HL-60/S4 treated with phorbol 12-myristate 13-acetate at 8.2 ng/mL for 4 days and 3 days (cell line): ENCODE results near the gene ZMYND10.

Experiments
- in situ Hi-C: fragments of 300-500 bp; cut with MboI; formaldehyde crosslinking; loops from 2 replicates; pipeline ENCODE4 v1.15.0; 2022; ENCODE audit warnings: low sequenced_read_pairs

The ZMYND10 gene

DNA sequence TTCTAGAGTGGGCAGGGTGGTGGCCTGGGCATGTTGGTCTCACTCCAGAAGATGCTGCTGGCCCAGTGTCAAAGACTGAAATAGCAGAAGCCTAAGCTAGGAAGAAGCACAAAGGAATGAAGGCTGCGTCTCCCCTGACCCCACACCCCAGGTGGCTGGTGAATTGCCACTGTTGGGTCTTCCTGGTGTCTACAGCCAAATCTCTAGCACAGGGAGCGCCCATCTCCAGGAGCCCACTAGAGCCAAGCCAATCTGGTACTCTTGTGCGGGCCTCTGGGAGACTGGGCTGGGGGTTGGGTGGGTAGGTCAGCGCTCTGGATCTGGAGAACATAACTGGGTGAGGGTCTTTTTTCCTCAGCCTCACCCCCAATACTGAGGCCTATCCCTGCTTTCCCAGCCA is 18.4 kb downstream of the ZMYND10 start:
- in situ Hi-C loops: no loop called here

GRCh38 chr3:50326182-50326541 is 19.4 kb downstream of the ZMYND10 start:
- in situ Hi-C loops: no loop called here

DNA sequence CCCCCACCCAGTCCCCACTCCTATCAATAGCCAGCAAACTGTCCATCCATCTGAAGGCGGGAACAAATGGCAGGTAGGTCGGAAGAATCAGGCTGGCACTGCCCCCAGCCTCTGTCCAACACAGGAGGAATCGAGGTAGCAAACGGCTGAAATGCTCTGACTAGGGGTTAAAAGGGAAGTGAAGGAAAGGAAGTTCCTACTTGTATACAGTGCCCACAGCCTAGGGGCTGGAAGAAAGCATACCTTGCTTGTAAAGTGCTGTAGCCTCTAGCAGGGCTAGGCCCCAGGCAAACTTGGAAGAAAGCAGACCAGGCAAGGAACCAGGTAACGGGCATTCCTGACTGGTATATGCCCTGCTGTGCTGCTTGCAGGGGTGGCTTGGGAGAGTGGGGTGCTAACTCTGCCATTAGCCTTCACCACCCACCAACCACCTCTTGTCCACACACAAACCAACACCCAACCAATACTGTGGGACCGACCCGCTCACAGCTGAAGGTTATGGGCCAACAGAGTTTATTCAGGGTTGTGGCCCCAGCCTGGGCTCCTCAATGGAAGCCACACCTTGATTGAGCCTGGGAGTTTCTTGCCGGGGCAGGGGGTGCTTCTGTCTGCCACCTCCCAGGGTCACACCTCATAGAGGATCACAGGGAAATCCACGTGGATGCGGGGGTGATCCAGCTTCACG is 19.9 kb downstream of the ZMYND10 start:
- in situ Hi-C loops: no loop called here

- in situ Hi-C loops: no loop called here
Observed at GRCh38 chr3:50325113-50325480, 20.4 kb downstream of the ZMYND10 start.

DNA sequence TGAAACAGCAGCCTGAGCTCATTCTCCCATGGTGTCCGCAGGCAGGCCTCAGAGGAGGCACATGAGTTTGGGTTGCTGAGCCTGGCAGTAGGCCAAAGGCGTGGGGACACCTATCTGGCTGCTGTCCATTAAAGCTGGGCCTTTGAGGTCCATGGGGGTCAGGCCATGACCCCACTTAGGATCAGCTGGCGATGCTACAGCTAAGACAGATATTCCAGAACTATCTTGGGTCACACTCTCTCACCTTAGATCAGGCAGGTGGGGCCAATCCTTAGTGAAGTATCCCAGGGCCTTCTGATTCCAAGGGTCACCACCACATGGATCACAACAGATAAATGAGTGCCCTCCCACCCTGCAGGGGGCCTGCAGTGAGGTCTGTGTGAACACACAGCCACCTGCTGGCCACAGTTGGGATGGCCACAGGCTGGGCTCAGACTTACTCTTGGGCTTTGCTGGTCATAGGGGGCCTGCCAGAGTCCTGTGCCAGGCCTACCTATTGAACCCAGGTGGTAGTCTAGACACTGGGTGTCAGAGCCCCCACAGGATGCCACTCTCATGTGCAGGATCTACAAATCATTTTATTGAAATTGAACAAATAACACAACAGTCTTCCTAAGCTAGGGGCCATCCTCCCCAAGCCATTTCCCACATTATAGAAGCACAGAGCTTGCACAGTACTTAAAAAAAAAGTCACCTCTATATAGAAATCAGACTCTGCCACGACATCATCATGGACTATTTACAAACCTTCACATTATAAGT is 21.0 kb downstream of the ZMYND10 start:
- in situ Hi-C loops: no loop called here

DNA sequence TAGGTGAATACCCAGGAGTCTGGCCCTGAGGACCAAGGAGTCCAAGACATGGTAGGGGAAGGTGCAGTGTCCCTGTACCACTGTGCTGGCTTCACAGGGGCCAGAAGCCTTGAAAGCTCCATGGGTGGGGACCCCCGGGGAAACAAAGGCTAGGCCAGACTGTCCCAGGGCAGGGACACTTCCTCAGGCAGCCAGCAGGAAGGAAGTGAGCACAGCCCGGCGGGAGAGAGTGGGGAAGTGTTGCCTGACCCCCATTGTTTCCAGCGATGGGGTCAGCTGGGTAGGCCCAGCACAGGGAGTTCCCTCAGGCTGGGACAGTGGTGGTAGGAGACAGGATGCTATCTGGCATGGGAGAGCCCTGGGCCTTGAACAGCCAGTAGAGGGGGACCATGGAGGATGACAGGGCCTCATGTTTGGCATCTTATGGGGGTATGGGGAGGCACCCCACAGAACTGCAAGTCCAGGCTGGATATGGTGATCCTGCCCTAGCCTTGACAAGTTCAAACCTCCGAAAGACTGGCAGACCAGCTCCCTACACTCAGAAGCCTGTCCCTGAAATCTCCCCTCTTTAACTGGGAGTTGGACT is 21.8 kb downstream of the ZMYND10 start:
- in situ Hi-C loops: no loop called here

DNA sequence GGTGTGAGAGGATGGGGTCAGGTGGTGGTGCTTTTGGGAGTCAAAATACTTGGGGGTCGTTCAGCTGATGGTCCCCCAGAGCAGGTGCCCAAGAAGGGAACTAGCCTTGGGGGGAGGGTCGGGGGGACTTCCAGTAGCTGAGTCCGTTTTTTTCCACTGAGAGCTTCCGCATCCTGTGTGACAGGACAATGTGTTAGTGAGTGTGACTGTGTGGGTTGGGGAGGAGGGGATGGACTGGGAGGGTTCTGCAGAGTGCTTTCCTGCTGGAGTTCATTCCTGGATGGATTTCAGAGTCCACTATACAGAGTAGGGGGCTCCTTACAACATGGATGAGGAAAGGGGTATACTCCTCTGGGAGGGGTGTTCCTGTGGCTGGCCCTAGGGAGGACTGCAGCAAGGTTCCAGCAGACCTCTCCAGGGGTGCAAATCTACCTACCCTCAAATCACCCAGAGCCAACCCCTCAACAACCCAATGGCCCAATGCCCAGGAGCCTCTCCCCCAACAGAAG is 22.4 kb downstream of the ZMYND10 start:
- in situ Hi-C loops: no loop called here

- in situ Hi-C loops: no loop called here
Observed at GRCh38 chr3:50322386-50323091, 23.0 kb downstream of the ZMYND10 start, which contains the start of gene HYAL2. HYAL2 (minus strand) TSS chr3:50322745; CDS start chr3:50320489, 2,256 bp downstream.

DNA sequence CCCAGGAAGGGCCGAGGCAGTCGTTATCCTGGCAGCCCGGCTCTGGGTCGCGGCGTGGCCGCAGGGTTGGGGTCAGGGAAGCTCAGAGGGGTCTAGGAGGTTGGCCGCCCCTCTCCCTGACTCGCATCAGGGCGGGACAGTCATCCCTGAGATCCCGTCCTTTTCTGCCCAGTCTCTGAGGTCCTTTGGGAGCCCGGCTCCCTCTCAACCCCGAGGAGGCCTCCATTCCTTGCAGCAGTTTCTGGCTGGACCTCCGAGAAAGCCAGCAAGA is 23.5 kb downstream of the ZMYND10 start:
- in situ Hi-C loops: no loop called here

DNA sequence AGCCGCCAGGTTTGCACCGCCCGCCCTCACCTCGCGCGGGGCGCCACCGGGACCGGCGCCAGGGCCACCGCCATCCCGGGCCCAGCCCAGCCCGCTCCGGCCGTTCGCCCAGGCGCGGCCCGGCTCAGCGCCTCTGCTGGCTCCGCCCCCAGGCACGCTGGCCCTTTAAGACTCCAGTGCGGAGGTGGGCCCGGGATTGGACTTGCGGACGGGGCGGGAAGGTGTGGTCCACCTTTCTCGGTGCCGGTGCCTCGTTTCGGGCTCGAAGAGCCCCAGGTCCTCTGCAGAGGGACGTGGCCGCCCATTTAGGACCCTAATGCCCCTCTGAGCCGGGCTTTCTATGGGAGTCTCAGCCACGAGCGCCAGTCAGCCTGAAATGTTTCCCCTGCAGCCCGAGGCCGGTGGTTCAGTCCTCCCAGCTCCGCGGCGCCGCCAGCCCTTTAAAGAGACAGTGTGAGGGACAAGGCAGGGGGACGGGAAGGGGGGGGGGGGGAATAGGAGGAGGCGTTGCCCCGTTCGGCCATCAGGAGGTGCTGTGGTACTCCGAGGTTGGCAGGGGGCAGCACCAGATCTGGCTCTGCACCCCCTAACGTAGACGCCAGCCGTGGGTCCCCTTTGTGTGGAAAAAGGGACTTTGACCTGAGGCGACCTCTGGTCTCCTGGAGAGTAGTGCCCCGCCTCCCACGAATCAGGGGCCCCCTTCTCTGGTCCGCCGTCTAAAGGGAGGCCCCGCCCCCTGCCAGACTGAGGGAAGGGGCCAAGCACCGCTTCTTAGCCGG is 24.0 kb downstream of the ZMYND10 start:
- in situ Hi-C loops: no loop called here

DNA sequence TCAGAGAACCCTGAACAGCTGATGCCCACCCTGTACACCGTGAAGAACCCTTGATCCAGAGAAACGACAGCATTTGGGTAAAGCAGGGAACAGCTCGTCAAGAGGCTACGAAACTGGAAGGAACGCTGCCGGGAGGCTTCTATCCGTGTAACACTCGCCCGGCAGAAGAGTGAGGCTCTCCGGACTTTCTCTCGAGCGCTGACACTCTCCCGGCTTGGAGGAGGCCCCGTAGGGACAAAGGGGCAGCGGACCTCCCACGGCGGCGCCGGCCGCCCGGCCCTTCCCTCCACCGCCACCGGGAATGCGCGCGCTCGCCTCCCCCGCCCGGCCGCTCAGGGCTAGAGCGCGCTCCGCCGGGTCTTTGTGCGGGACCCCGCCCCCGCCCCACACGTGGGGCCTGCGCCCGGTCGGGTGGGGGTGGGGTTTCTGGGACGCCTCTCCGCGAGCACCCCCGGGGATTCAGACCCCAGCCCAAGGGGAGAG is 24.6 kb downstream of the ZMYND10 start:
- in situ Hi-C loops: no loop called here

GRCh38 chr3:50319894-50320625 is 25.5 kb downstream of the ZMYND10 start:
- in situ Hi-C loops: no loop called here

DNA sequence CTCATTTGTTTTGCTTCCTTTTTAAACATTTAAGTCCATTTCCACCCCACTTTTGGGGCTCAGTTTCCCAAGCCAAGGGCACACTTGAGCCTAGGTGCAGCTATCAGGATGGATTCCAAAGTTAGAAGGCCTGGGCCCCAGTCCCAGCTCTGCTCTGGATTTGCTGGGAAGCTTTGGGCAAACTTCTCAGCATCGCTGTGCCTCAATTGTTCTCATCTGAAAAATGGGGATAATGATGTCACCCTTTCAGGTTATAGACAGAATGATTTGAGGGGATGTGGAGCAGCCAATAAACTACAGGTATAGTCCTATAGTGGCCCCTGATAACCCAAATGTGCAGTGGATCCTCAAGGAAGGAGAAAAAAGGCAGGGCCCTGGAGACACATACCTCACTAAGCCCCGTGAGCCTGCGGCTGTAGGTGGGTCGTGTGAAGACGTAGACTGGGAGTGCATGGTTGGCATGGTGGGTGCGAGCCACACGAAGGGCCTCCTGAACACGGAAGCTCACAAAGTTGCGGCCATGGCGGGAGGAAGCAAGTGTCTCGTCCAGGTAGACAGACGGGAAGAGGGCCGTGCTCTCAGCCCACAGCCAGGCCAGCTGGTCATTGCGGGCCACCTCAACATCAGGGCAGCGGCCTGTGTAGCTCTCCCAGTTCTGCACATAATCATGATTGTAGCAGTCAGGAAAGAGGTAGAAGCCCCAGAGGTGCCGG is 26.2 kb downstream of the ZMYND10 start:
- in situ Hi-C loops: no loop called here

- in situ Hi-C loops: no loop called here
Observed at GRCh38 chr3:50318615-50319014, 26.9 kb downstream of the ZMYND10 start.

GRCh38 chr3:50318163-50318562 is 27.4 kb downstream of the ZMYND10 start:
- in situ Hi-C loops: no loop called here

DNA sequence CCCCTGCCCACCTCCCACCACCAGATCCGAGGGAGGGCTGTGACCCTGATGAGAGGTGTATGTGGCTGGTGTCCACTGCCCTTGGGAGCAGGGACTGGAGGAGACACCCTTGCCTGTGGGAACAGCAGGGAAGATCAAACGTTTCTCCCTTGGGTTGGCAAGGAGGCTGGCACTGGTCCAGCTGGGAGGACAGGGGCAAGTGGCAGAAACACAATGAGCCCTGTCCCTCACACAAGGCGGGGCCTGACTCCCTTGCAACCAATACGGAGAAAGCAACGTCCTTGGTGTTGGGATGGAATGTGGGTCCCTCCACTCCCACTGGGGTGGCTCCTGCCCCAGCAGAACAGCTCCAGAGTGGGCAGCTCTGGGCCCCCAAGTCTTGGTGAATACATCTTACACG is 28.2 kb downstream of the ZMYND10 start:
- in situ Hi-C loops: no loop called here

DNA sequence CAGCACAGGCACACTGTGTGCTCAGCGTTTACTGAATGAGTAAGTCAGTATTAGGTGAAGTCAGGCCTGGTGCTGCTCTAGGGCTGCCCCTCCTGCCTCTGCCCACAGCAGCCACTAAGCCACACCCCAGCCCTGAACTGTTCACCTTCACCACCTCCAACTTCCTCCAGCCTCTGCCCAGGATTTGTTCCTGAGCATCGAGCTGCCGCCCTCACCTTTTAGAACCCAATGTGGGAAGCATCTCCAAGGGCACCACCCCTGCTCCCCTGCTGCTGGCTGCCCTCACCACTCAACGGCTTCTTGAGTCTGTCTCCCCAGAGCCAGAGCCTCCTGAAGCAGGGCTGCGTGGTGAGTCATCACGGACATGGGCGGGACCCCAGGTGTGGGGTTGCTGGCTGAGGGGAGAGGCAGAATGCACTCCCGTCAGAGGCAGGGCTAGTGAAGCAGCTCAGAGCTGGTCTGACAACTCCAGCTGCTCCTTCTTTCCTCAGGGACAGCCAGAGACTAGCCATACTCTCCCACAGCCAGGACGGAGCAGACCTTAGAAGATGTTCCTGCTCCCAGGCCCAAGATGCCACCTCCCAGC is 28.8 kb downstream of the ZMYND10 start:
- in situ Hi-C loops: no loop called here

GRCh38 chr3:50314816-50315215 is 30.7 kb downstream of the ZMYND10 start:
- in situ Hi-C loops: no loop called here

DNA sequence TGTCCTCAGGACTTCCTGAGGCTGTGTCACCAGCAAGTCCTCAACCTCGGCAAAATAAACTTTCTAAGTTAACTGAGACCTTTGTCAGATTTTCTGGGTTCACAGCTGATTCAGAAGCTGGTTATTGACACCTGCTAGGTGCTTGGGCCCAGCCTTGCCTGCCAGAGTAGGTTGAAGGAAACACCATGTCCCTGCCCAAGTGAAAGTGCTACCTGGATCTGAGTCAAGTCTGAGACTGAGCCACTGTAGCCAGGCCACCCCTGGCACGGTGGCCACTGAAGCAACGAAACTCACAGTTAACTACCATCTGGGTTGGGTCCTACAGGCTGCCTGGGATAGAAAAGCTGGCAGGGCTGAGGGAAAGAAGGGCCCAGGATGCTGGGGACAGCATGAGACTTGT is 31.2 kb downstream of the ZMYND10 start:
- in situ Hi-C loops: no loop called here
